NCI-H146 (cell line): ENCODE measurements around the gene PRKN.
A peak's percentile ranks its signal among the peaks of the same experiment; 100 is the strongest.

Source experiments
- DNase-seq: peaks from one replicate; lab custom pipeline; 2025; lab: John Stamatoyannopoulos, UW

PRKN gene

DNA sequence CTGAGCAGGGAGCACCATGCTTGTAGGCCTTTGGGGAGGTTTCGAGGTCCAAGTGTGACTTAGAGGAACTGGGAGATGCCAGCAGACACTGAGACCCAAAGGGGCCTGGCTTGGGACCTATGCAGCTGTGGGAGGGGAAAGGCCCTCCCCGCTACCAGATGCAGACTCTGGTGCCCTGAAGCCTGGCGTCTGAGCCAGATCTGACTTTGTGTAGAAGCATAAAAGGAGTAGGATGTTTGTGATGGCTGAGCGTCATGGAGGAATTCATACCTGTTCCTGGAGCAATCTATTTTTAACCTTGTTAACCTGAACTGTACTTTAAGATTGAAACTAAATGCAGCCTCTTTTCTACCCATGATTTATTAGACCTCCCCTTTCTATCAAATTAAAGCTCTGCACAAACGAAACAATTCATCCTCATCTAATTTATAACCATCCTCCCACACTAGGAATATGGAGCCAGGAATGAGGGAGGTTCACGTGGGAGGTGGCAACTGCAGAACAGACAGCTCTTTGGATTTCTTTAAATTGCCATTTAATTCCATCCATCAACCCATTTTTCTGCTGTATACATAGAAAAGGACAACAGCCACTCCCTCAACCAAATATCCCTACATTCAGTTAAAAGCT, 1281.2 kb downstream of the PRKN start:
- no peak for DNase-seq

DNA sequence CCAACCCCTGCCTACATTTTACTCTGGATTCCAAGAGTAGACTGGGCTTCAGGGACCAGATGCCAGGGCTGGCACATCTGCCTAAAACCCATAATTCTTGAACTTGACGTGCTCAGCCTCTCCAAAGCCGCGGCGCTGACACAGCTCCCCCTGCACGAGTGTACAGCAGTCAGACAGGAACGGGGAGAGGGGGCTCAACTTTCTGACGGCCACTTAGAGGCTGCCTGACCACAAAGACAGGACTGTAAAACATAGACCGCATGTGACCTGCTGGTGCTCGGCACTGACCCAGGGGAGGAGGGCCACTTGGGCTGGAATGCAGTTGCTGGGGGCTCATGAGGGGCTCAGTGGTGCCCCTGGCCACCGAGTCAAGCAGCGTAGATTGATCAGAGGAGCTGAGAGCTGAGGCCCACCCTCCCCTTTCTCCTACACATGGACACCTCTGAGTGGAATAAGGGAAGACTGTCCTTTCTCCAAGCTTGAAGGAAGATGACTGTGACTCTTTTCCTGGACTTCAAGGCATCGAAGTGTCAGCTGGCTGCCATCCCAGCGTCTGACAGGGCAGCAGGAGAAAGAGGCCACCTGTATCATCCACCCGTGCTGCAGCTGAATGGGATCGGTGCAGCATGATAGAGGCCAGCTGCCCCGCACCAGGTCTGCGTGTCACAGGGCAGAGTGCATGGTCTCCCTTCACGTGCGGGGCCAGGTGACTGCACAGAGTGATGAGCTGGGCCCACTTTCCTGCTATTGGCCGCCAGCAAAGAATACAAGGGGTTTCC, 1282.4 kb downstream of the PRKN start:
- no peak for DNase-seq

DNA sequence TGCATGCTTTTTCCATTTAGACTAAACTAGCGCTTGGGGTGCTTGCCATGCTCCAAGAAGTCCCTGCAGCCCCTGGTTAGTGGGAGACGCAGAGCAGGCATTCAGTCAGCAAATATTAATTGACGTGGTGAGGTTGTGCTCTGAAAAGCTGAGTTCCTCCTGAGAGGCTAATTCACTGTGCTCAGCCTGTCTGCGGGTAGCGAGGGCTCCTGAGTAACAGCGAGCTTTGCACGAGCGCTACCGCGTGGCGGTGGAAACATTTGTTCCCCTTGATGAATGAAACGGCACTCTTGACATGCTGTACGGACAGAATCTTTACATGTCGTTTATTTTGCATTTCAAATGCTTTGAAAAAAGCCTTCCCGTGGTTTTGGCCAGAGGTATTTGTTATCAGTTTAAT, 1283.1 kb downstream of the PRKN start:
- DNase-seq = no peak

DNA sequence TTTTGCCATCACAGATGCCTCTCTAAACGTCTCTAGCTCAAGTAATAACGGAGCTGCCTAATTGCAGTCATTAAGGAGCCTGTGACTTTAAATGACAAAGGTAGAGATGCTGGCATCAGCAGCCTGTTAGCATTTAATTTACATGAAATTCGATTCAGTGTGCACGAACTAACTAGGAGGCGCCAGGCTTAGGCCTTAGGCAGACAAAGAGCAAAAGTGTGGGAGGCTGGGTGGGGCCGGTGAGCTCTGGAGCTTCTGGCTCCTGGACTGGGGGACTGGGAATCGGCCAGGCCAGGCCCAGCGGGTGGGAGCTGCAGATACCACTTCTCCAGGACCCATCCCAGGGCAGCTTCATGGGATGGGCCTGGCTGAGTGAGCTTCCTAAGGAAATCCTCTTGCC, 1283.7 kb downstream of the PRKN start:
- DNase-seq = peak; percentile 29

DNA sequence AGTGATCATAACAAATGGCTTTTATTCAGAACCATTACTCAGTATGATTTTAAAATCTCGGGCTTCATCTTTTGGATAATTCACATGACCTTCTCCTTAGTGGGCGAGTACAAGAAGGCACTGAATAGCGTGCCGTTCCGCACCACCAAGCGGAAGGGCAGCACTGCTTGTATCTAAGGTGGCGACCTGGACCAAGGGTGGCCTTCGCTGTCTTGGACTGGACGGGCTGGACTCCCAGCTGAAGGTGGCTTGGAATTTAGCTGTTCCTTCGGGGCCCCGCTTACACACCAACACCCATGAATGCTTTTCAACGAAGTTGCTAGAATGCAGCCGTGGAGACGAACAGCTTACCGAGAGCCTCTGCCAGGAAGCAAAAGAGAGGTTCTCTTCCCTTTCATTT, 1285.1 kb downstream of the PRKN start:
- DNase-seq = no peak

DNA sequence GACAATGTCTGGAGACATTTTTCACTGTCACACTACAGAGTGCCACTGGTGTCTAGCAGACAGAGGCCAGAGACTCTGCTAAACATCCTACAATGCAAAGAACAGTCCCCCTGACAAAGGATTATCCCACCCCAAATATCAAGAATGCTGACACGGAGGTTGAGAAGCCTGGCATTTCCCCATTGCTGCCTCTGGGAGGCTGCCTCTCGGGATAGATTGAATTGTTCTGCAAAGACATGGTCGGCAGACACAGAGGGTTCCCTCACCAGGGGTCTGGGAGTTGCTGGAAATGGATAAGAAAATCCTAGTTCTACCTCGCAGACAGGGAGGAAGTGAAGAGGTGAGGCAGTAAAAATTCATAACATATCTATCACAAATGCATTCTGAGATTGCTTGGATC, 1287.3 kb downstream of the PRKN start:
- no peak for DNase-seq

DNA sequence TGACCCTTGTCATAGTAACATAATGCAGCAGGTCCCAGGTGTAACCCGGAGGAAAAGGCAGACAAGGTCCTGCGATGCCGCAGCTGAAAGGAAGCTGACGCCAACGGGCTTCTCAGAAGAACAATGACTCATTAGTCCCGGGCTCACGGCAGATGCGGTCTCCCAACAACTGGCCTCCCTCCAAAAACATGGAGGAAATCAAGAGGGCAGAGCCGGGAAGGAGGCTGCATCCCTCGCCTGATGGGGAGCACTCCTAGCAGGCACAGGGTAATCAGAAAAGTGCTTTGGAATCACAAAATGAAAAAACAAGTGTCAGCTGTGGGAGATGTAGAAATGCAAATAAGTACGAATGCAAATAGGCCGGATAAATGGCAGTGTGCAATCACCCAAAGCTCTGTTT, 1288.5 kb downstream of the PRKN start:
- peak; percentile 94 for DNase-seq

DNA sequence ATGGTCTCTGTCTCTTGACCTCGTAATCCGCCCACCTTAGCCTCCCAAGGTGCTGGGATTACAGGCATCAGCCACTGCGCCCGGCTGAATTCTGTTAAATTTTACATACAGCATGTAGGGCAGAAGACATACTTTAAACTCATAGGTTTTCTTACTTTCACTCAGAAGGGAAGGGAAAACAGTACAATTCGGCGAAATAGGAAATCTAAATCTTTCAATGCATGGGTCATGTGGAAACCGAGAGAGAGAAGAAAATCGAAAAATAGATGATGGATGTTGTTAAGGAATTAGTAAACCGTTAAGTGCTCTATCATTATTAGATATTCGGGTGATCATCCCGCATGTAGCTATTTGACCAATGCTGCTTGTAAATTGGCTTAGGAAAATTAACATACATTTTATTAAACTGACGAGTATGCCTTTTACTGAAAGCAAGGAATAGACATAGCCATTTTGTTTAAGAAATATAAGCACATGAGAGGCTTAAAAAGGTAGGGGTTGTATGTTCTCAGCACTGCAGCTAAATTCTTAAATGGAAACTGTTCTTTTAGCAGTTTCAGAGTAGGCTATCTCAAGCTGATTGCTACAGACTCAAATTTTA, 1289.0 kb downstream of the PRKN start:
- DNase-seq = no peak

DNA sequence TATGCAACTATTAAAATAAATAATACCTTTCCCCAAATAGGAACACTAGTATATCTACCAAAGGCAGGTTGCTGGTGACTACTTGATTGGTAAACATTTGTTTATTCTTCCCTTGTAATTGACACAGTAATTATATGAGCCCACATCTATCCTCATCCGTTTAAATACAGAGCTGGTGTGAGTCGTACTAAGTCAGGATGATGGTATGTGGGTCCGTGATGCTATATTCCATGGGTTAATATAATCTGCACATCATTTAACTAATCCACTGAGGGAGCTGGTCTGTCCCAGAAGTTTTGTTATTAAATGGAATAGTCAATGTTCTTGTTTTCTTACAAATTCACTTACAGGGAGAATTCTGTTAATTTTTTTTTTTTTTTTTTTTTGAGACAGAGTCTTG, 1289.7 kb downstream of the PRKN start:
- DNase-seq = no peak

DNA sequence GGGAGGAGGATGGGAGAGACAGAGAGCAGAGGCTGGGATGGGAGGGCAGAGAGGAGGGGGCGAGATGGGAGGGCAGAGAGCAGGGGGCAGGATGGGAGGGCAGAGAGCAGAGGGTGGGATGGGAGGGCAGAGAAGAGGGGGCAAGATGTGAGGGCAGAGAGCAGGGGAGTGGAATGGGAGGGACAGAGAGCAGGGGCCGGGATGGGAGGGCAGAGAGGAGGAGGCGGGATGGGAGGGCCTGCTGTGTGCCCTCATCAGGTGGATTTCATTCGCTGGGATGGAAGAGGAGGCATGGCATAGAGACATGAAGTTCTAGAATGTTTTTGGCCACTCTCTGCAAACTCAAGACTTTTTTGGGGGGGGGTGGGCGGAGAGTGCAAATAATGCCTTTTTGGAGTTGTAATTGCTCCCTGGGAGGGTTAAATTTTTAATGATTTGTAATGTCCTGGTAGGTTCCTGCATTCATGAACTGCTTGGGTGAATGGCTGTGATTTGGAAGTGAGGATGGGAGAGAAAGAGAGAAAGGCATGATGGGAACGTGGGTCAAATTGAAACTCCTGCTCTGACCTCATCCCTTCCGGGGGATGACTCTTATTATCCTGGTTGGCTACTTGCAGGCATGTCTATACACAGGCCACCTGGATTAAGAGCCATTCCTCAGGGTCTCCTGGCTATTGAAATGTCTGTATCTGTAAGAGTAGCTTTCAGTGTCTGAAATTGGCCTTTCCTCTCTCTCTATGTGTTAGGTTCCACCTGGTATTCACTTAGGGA, 1291.3 kb downstream of the PRKN start:
- DNase-seq = no peak

DNA sequence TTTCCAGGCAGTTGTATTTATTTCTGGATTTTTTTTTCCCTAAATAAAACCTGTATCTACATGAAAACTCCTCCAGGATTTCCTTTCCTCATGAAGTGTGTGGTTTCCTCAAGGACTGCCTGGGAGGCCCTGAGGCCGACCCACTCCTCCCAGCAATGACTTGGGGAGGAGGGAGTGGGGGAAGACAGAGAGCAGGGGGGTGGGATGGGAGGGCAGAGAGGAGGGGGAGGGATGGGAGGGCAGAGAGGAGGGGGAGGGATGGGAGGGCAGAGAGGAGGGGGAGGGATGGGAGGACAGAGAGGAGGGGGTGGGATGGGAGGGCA, 1291.9 kb downstream of the PRKN start:
- no peak for DNase-seq

DNA sequence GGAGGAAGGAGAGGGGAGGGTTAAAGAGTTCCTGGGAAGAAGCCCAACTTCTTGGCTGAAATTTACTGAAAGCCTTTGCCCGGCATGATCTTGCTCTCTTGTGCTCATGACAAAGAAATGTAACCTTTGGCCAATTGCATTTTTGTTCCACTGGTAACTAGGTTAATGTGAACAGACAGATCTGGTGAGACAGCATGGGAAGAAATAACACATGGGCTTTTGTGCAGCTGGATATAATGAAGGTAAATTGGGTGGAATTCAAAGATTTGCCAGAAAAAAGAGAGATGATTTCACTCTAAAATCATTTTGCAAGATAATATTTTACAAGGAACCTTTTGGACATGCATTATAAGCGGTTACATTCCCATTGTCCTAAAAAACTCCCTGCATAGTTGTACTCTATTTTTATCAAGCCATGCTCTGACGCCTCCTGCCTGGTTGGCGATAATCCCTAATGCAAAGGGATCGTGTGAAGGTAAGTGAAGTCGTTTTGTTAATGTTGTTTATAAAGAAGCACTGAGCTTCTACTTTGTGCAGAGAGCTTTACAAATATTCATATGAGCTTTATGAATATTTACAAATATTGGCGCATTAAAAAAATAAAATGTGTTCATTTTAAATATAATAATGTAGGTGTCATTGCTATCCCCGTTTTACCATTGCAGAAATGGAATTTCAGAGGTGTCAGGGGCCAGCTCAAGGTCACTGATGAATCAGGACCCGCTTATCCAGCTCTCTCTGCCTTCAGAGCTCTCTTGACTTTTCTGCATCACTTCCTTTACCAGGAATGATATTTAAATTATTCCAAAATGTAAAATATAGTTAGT, 1292.4 kb downstream of the PRKN start:
- DNase-seq = no peak

DNA sequence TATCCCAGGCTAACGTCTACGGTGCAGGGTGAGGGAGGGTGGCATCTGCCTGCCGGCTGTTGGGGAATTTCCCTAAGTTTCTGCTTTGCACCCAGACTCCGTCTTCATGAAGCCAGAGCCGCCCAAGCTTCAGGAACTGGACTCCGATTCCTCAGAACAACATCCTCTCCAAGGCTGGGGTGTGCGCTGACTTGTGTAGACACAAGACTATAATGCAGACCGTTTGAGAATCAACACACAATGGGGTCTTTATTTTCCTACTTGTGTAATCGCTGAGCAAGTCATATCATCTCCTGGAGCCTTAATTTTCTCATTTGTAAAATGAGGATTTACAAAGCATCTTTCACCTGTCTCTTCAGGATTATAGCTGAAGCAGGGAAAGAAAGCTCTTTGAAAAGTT, 1293.2 kb downstream of the PRKN start:
- no peak for DNase-seq

DNA sequence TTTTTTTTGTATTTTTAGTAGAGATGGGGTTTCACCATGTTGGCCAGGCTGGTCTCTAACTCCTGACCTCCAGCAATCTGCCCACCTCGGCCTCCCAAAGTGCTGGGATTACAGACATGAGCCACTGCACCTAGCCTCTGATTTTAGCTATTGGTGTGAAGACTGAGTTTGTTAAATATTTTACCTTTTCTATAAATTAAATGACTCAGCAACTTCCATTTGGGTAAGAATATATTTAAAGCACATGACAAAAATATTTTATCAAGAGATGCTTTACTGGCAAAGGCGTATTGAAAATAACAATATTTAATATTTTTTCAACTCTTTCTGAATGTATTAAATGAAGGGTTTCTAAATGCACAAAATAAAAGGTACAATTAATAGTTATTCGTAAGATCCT, 1295.0 kb downstream of the PRKN start:
- no peak for DNase-seq

DNA sequence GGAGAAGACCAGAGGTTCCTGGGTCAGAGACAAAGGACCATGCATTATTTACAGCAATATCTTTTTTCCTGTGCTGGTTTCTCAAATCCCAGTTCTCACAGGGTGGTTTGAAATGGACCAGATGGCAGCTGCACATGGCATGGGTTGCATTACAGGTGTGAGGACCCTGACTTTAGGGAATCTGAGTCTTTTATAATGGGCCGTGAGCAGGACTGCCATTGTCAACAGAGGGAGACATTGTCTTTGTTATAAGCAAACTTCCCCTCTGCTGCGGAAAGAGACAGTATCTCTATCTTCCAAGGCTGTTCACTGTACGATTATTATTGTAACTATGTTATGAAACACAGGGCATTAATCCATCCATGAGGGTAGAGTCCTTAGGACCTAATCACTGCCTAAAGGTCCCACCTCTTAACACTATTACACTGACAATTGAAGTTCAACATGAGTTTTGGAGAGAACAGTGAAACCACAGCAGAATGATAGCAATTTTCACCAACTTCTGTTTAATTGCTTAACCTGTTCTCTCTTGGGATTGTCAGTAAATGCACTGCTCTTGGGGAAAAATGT, 1297.6 kb downstream of the PRKN start:
- peak; percentile 48 for DNase-seq

DNA sequence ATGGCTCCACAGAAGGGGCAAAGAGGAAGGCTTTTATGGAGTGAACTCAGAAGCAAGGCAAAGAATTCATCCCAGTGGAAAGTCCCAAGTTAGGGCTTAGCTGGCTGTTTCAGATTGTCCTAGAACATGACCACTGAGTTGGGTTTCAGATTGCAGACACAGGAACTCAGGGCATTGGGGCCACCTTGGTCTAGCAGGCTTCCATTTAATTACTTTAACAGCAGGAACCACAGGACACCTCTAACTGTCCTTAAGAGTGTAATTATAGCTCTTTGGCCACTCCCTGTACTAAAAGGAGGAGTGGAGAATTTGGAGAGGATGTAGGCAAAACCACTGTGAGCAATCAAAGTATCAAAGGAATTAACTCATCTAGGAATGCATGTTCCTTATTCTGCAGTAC, 1303.1 kb downstream of the PRKN start:
- DNase-seq = peak; percentile 61

DNA sequence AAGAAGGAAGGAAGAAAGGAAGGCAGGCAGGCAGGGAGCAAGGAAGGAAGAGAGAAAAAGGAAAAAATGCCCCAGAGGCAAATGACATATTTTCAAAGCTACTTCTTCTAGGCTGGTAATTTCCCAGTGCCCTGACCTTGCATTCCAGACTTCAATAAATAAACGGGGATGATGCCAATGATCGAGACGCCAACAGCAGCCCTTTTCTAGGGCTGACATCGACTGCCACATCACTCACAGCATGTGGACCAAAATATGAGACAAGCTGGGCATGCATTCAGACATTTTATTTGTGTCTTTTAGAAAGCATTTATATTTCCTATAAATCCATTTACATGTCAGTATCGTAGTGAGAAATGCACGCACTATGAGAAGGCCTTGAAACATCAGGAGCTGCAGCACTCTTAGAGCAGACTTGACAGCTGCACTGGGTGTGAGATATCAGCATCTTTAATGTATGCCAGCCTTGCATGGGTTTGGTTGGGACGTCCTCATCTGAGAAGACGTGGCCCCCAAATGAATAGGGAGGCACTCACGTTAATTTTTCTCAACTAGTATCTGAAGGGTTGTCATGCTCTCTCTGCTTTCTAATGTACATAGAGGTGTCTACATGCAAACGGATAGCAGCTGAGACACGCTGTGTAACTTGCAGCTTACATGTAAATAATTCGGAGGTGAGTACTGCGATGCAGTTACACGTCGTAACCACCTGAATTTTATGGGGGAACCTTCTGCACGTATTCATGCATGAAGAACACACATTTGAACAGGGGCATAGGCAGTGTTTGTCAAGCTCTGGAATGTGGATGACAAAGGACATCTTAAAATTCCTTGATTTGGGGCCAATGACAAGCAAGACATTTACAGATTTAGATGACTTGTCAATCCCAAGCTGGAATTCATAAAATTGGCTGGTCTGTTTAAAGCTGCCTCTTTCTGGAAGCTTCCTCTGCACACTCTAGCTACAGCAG, 1304.6 kb downstream of the PRKN start:
- no peak for DNase-seq

DNA sequence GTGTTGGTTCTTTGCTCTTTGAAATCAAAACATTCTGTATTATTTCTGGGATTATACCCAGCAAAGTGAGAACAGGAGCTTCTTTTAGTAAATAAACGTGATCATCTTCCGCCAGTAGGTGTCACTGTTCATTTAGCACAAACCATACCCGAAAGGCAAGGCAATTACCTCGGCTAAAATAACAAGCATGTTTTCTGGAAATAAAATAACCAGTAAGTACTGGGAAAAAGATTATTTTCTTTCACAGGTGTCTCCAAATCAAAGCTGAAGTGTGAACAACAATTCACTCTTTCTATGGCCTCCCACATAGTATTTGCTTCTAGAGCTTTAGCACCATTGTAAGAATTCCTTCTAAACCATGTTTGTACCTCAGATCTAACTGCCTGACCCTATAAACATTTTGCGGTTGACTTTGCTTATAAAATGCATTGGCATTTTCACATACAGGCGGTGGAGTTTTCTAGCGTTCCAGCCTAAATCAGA, 1309.1 kb downstream of the PRKN start:
- peak; percentile 84 for DNase-seq

DNA sequence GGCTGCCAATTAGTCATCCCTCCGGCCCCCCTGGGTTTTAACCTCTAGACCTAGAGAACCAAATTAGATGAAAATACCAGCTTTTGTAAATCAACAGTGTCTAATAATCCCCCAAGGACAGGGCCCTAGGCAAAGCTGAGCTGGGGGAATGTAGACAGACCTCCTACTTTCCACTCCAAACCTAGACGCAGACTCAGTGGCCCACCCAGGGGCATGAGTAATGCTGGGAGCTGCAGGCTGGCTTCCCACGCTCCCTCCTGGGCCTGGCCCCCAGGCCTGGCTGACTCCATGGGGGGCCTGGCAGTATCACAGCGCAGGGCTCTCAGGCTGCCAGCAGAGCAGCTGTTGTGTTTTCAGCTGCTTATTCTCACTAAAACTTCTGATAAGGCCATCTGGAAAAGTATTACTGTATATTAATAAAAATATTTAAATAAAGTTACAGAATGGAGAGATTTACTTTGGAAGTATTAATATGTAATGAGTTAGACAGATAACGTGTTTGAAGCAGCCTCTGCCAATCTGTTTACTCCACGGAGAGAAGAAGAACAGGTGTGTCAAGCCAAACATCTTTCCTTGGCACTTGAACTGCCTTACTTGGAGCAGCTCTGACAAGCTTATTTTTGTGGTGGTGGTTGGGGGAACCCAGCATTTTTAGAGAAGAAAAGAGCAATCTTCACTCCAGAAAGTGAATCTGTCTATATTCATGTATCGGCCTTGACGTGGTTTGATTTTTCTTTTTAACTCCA, 1309.7 kb downstream of the PRKN start:
- DNase-seq = peak; percentile 78
